Vagina (tissue), 2 donors: ENCODE data around the gene RABGAP1L. TPM values are rescaled to one million over a fixed set of nuclear protein-coding genes. Genes with fewer than 3 reads are reported as not detected.

Experiments used
- DNase-seq, 2 donors: peaks; one replicate each; pipeline ENCODE4 v3.0.0-alpha.2; 2017; ENCODE audit errors: extremely low spot score in 2 of 2
- H3K27ac ChIP-seq: fragments of 200-600 bp; sonication (generic); one replicate; pipeline ENCODE4 v1.5.1; 2019
- H3K27me3 ChIP-seq: fragments of 200-600 bp; sonication (generic); one replicate; pipeline ENCODE4 v1.5.1; 2019
- H3K36me3 ChIP-seq, 2 donors: fragments of 200-600 bp; sonication (generic); one replicate each; pipeline ENCODE4 v1.5.1; 2017 to 2019
- H3K4me1 ChIP-seq: fragments of 200-600 bp; sonication (generic); one replicate; pipeline ENCODE4 v1.5.1; 2019
- H3K4me3 ChIP-seq, 2 donors: fragments of 200-600 bp; sonication (generic); 1 replicate in 1 of 2; 2 replicates in 1 of 2; pipeline ENCODE4 v1.5.1; 2016 to 2019
- H3K9me3 ChIP-seq: fragments of 200-600 bp; sonication (generic); one replicate; pipeline ENCODE4 v1.5.1; 2019
- CTCF ChIP-seq, 3 experiments: fragments of 450-650 bp in 2 of 3; fragments of 200-600 bp in 1 of 3; sonication (generic) in 1 of 3; IDR thresholded peaks; one replicate each; pipeline ENCODE4 v1.5.1; 2017 to 2019; ENCODE audit warnings: antibody characterized with exemption in 3 of 3, mild to moderate bottlenecking in 2 of 3, moderate library complexity in 2 of 3
- POLR2A ChIP-seq, 2 donors: fragments of 450-650 bp; IDR thresholded peaks; one replicate each; pipeline ENCODE4 v1.6.1; 2017; ENCODE audit warnings: antibody characterized with exemption in 2 of 2, mild to moderate bottlenecking in 2 of 2, moderate library complexity in 2 of 2
- POLR2AphosphoS5 ChIP-seq, 2 donors: sonication (generic); formaldehyde crosslinking; IDR thresholded peaks; one replicate each; pipeline ENCODE4 v1.9.0; 2017; ENCODE audit warnings: antibody characterized with exemption in 2 of 2, mild to moderate bottlenecking in 2 of 2, low read depth in 1 of 2; ENCODE audit not compliant: insufficient read depth in 1 of 2
- intact Hi-C: fragments of 100-400 bp; cut with DNase I; formaldehyde crosslinking; loops from one replicate; pipeline ENCODE4 v1.15.1; 2023
- total RNA-seq: library from RNA; depleted of rRNA; stranded (reverse); fragments of >200 nt; gene quantifications from one replicate; pipeline ENCODE4 v1.2.3, GENCODE V29; 2016

RABGAP1L gene
- 40.0 TPM for total RNA-seq

- Histone ChIP-seq H3K4me1 (peaks cover 25% of the 10 kb centered on the region), H3K27me3 (no peaks in the 10 kb centered on the region), H3K36me3 (no peaks in the 10 kb centered on the region), H3K9me3 (no peaks in the 10 kb centered on the region), H3K4me3 (peak within 1 kb of the TSS; percentile 94 to 98), H3K27ac (peak within 1 kb of the TSS; percentile 96)
- DNase-seq, result peak in 1 of 2 donors; percentile 91
- TF ChIP-seq POLR2A (IDR thresholded peaks at IDR 0.05) (peak in 1 of 2 donors; percentile 71), POLR2AphosphoS5 (IDR thresholded peaks at IDR 0.05; ENCODE audit: insufficient read depth in 1 of 2, low read depth in 1 of 2) (peak in 1 of 2 donors; percentile 98), CTCF (IDR thresholded peaks at IDR 0.05) (no peak)
- intact Hi-C loops, result no loop called here
These were observed at the start of gene RABGAP1L for GRCh38 chr1:174159252-174160108. Gene RABGAP1L (plus strand): TSS chr1:174159520.

- TF ChIP-seq POLR2AphosphoS5 (IDR thresholded peaks at IDR 0.05; ENCODE audit: insufficient read depth in 1 of 2, low read depth in 1 of 2), result no peak
- no peak for TF ChIP-seq CTCF (IDR thresholded peaks at IDR 0.05)
- no peak for TF ChIP-seq POLR2A (IDR thresholded peaks at IDR 0.05)
- H3K27ac ChIP-seq, result no peak overlapping the region
- DNase-seq, result no peak
- no peak overlapping the region for H3K4me3 ChIP-seq
- intact Hi-C loops, result no loop called here
- no peaks in the 10 kb centered on the region for H3K4me1 ChIP-seq
- H3K9me3 ChIP-seq, result no peaks in the 10 kb centered on the region
- no peaks in the 10 kb centered on the region for H3K36me3 ChIP-seq
- no peaks in the 10 kb centered on the region for H3K27me3 ChIP-seq
These were observed 49.3 kb upstream of the RABGAP1L start for GRCh38 chr1:174110053-174110452.

GRCh38 chr1:174112489-174113162 lies 46.7 kb upstream of the RABGAP1L start:
- Histone ChIP-seq H3K4me1 (no peaks in the 10 kb centered on the region), H3K9me3 (no peaks in the 10 kb centered on the region), H3K36me3 (no peaks in the 10 kb centered on the region), H3K4me3 (no peak overlapping the region), H3K27me3 (no peaks in the 10 kb centered on the region), H3K27ac (no peak overlapping the region)
- DNase-seq, result no peak
- TF ChIP-seq POLR2A (IDR thresholded peaks at IDR 0.05) (no peak), POLR2AphosphoS5 (IDR thresholded peaks at IDR 0.05; ENCODE audit: insufficient read depth in 1 of 2, low read depth in 1 of 2) (no peak), CTCF (IDR thresholded peaks at IDR 0.05) (no peak)
- intact Hi-C loops, result no loop called here

- no peaks in the 10 kb centered on the region for H3K36me3 ChIP-seq
- H3K4me3 ChIP-seq, result no peak overlapping the region
- intact Hi-C loops, result no loop called here
- no peak for DNase-seq
- no peaks in the 10 kb centered on the region for H3K9me3 ChIP-seq
- no peaks in the 10 kb centered on the region for H3K4me1 ChIP-seq
- TF ChIP-seq POLR2AphosphoS5 (IDR thresholded peaks at IDR 0.05; ENCODE audit: insufficient read depth in 1 of 2, low read depth in 1 of 2) (no peak), CTCF (IDR thresholded peaks at IDR 0.05) (no peak), POLR2A (IDR thresholded peaks at IDR 0.05) (no peak)
- H3K27ac ChIP-seq, result no peak overlapping the region
- no peaks in the 10 kb centered on the region for H3K27me3 ChIP-seq
These were observed 45.2 kb upstream of the RABGAP1L start for GRCh38 chr1:174114106-174114505.
